H1 (cell line): Measurements from ENCODE around the gene PLA2G1B. TPM values are rescaled to one million over a fixed set of nuclear protein-coding genes. Genes with fewer than 3 reads are reported as not detected.
A peak's percentile ranks its signal among the peaks of the same experiment; 100 is the strongest.

ENCODE experiments used
- CTCF ChIA-PET: fragments of 300-600 bp; sonication (Branson Sonifier 250); formaldehyde crosslinking; loops from one replicate; lab custom pipeline; 2021; ENCODE audit not compliant: partially characterized antibody; lab: Charles Lee
- POLR2A ChIA-PET: fragments of 300-600 bp; sonication (Branson Sonifier 250); formaldehyde crosslinking; loops from one replicate; lab custom pipeline; 2021; ENCODE audit warnings: inconsistent platforms; ENCODE audit not compliant: partially characterized antibody; lab: Charles Lee
- DNase-seq, 2 experiments: peaks; one replicate each; pipeline versions ENCODE4 v3.0.0 to v3.0.0-alpha.2; 2010 to 2022; ENCODE audit warnings: low spot score in 2 of 2, low read depth in 1 of 2, mixed read lengths in 1 of 2
- FAIRE-seq: peaks from 2 replicates; lab custom pipeline; 2011; peaks lifted over from hg19 to GRCh38; lab: Jason Lieb, UNC
- H2AFZ ChIP-seq: 2 replicates; pipeline ENCODE4 v1.8.1; 2012; ENCODE audit warnings: low read length, inconsistent platforms
- H2AK5ac ChIP-seq: 2 replicates; pipeline ENCODE4 v1.6.1; 2013; ENCODE audit warnings: low read depth, low read length
- H2BK120ac ChIP-seq: replicated peaks from 2 replicates; pipeline ENCODE3; 2013; ENCODE audit warnings: low read depth, low read length, inconsistent platforms
- H2BK12ac ChIP-seq: 2 replicates; pipeline ENCODE4 v1.6.1; 2013; ENCODE audit warnings: low read depth, low read length
- H2BK15ac ChIP-seq: 2 replicates; pipeline ENCODE4 v1.6.1; 2013; ENCODE audit warnings: low read length
- H2BK20ac ChIP-seq: 2 replicates; pipeline ENCODE4 v1.6.1; 2013; ENCODE audit warnings: low read length
- H2BK5ac ChIP-seq: 2 replicates; pipeline ENCODE4 v1.6.1; 2013; ENCODE audit warnings: low read depth, low read length
- H3K14ac ChIP-seq: 2 replicates; pipeline ENCODE4 v1.6.1; 2013; ENCODE audit warnings: inconsistent platforms; ENCODE audit not compliant: insufficient read length
- H3K18ac ChIP-seq: 2 replicates; pipeline ENCODE4 v1.6.1; 2013; ENCODE audit warnings: low read length; ENCODE audit errors: extremely low read depth
- H3K23ac ChIP-seq: 2 replicates; pipeline ENCODE4 v1.6.1; 2013; ENCODE audit warnings: inconsistent platforms; ENCODE audit not compliant: insufficient read length
- H3K23me2 ChIP-seq: 2 replicates; pipeline ENCODE4 v1.6.1; 2013; ENCODE audit warnings: low read depth, low read length
- H3K27ac ChIP-seq: 2 replicates; pipeline ENCODE4 v1.6.1; 2011; ENCODE audit warnings: low read depth, low read length, inconsistent platforms
- H3K27me3 ChIP-seq, 4 experiments: replicated peaks in 1 of 4; 1 replicate in 1 of 4; 2 replicates in 3 of 4; pipeline versions ENCODE4 v1.6.1 to v1.8.1; 2011 to 2013; ENCODE audit warnings: low read length in 3 of 4, mild to moderate bottlenecking in 3 of 4, inconsistent platforms in 2 of 4, mixed read lengths in 2 of 4, moderate library complexity in 1 of 4; ENCODE audit not compliant: control insufficient read depth in 3 of 4, insufficient read depth in 3 of 4; ENCODE audit errors: extremely low read depth in 1 of 4
- H3K36me3 ChIP-seq, 4 experiments: 2 replicates each; pipeline versions ENCODE4 v1.6.1 to v1.8.1; 2011 to 2013; ENCODE audit warnings: mild to moderate bottlenecking in 4 of 4, low read length in 3 of 4, moderate library complexity in 2 of 4, control low read depth in 1 of 4, inconsistent platforms in 1 of 4; ENCODE audit not compliant: insufficient read depth in 4 of 4, control insufficient read depth in 2 of 4
- H3K4ac ChIP-seq: replicated peaks from 2 replicates; pipeline ENCODE3; 2013; ENCODE audit warnings: low read length, low read depth, mixed read lengths, inconsistent platforms; ENCODE audit not compliant: insufficient read length
- H3K4me1 ChIP-seq, 4 experiments: replicated peaks in 1 of 4; 1 replicate in 1 of 4; 2 replicates in 3 of 4; pipeline versions ENCODE4 v1.6.1 to v1.8.1; 2011 to 2013; ENCODE audit warnings: low read length in 3 of 4, inconsistent platforms in 2 of 4, mixed read lengths in 1 of 4; ENCODE audit not compliant: insufficient read depth in 4 of 4, control insufficient read depth in 3 of 4
- H3K4me2 ChIP-seq, 2 experiments: 2 replicates each; pipeline versions ENCODE4 v1.6.1 to v1.8.1; 2011 to 2013; ENCODE audit warnings: low read depth in 2 of 2, low read length in 2 of 2, control low read depth in 1 of 2, inconsistent platforms in 1 of 2, mild to moderate bottlenecking in 1 of 2; ENCODE audit not compliant: insufficient read depth in 1 of 2
- H3K4me3 ChIP-seq, 4 experiments: fragments of 200-600, 300-600 bp in 1 of 4; sonication (generic), shearing (Covaris generic), sonication (Bioruptor Twin) in 1 of 4; 2 replicates each; pipeline versions ENCODE4 v1.5.1 to v1.8.1; 2011 to 2016; ENCODE audit warnings: low read length in 4 of 4, low read depth in 3 of 4, control low read depth in 2 of 4, inconsistent platforms in 2 of 4, mild to moderate bottlenecking in 2 of 4, mixed read lengths in 1 of 4, moderate library complexity in 1 of 4; ENCODE audit not compliant: insufficient read depth in 2 of 4; ENCODE audit errors: extremely low read depth in 1 of 4
- H3K56ac ChIP-seq: replicated peaks from 2 replicates; pipeline ENCODE3; 2013; ENCODE audit warnings: low read depth, mild to moderate bottlenecking, mixed read lengths, low read length, inconsistent platforms; ENCODE audit not compliant: insufficient read length
- H3K79me1 ChIP-seq: 2 replicates; pipeline ENCODE4 v1.6.1; 2013; ENCODE audit warnings: low read depth, low read length, control low read depth
- H3K79me2 ChIP-seq, 2 experiments: 2 replicates each; pipeline versions ENCODE4 v1.6.1 to v1.8.1; 2012 to 2013; ENCODE audit warnings: low read length in 2 of 2, mild to moderate bottlenecking in 2 of 2, inconsistent platforms in 1 of 2; ENCODE audit not compliant: insufficient read depth in 2 of 2, control insufficient read depth in 1 of 2
- H3K9ac ChIP-seq, 4 experiments: replicated peaks in 1 of 4; 1 replicate in 1 of 4; 2 replicates in 3 of 4; pipeline versions ENCODE4 v1.6.1 to v1.8.1; 2011 to 2013; ENCODE audit warnings: low read depth in 3 of 4, low read length in 3 of 4, control low read depth in 2 of 4, mild to moderate bottlenecking in 2 of 4, moderate library complexity in 2 of 4, inconsistent platforms in 1 of 4; ENCODE audit errors: extremely low read depth in 1 of 4
- H3K9me3 ChIP-seq, 2 experiments: 2 replicates each; pipeline versions ENCODE4 v1.6.1 to v1.8.1; 2012 to 2013; ENCODE audit warnings: mild to moderate bottlenecking in 2 of 2, moderate library complexity in 2 of 2, control low read depth in 1 of 2, inconsistent platforms in 1 of 2, low read depth in 1 of 2, low read length in 1 of 2, mixed read lengths in 1 of 2; ENCODE audit not compliant: insufficient read depth in 2 of 2
- H4K20me1 ChIP-seq, 2 experiments: replicated peaks in 1 of 2; 2 replicates each; pipeline versions ENCODE3 to v1.8.1; 2011 to 2013; ENCODE audit warnings: inconsistent platforms in 2 of 2, low read length in 2 of 2, mild to moderate bottlenecking in 1 of 2; ENCODE audit not compliant: insufficient read depth in 2 of 2, control insufficient read depth in 1 of 2
- H4K5ac ChIP-seq: 2 replicates; pipeline ENCODE4 v1.6.1; 2013; ENCODE audit warnings: low read length, low read depth, mixed read lengths, inconsistent platforms; ENCODE audit not compliant: insufficient read length
- H4K8ac ChIP-seq: 2 replicates; pipeline ENCODE4 v1.8.0; 2013; ENCODE audit warnings: mild to moderate bottlenecking, moderate library complexity, low read length, inconsistent platforms; ENCODE audit not compliant: insufficient read depth; ENCODE audit errors: extremely low read depth
- H4K91ac ChIP-seq: replicated peaks from 2 replicates; pipeline ENCODE3; 2013; ENCODE audit warnings: low read length, mixed read lengths, inconsistent platforms; ENCODE audit not compliant: insufficient read length
- GABPA ChIP-seq: IDR thresholded peaks from 2 replicates; pipeline ENCODE4 v1.6.1; 2011; ENCODE audit warnings: mild to moderate bottlenecking, low read length, moderate library complexity, borderline replicate concordance; ENCODE audit not compliant: insufficient read depth
- JUND ChIP-seq: IDR thresholded peaks from 2 replicates; pipeline ENCODE4 v1.6.1; 2011; ENCODE audit warnings: mild to moderate bottlenecking, improper control_type of control experiment, low read length
- NANOG ChIP-seq: IDR thresholded peaks from 2 replicates; pipeline ENCODE4 v1.6.1; 2011; ENCODE audit warnings: low read length, low read depth, mild to moderate bottlenecking, inconsistent platforms; ENCODE audit not compliant: insufficient read depth, poor library complexity, severe bottlenecking
- POLR2A ChIP-seq, 2 experiments: IDR thresholded peaks; 1 replicate in 1 of 2; 2 replicates in 1 of 2; pipeline ENCODE4 v1.6.1; 2011; ENCODE audit warnings: low read depth in 2 of 2, low read length in 2 of 2, mild to moderate bottlenecking in 2 of 2; ENCODE audit errors: control extremely low read depth in 1 of 2
- POLR2AphosphoS5 ChIP-seq: IDR thresholded peaks from 2 replicates; pipeline ENCODE4 v1.6.1; 2011; ENCODE audit warnings: low read depth, low read length
- RBBP5 ChIP-seq: IDR thresholded peaks from 2 replicates; pipeline ENCODE4 v1.7.1; 2012; ENCODE audit warnings: low read depth, mild to moderate bottlenecking, inconsistent platforms, low read length, moderate library complexity, borderline replicate concordance
- RFX5 ChIP-seq: IDR thresholded peaks from 2 replicates; pipeline ENCODE4 v1.6.1; 2011; ENCODE audit warnings: low read depth, low read length, improper control_type of control experiment, borderline replicate concordance
- SIX5 ChIP-seq: IDR thresholded peaks from 2 replicates; pipeline ENCODE4 v1.6.1; 2011; ENCODE audit warnings: mild to moderate bottlenecking, low read depth, low read length
- SP1 ChIP-seq: IDR thresholded peaks from 2 replicates; pipeline ENCODE4 v1.6.1; 2011; ENCODE audit warnings: low read depth, low read length
- TAF1 ChIP-seq: IDR thresholded peaks from 2 replicates; pipeline ENCODE4 v1.6.1; 2011; ENCODE audit warnings: mild to moderate bottlenecking, low read depth, low read length
- TAF7 ChIP-seq: optimal IDR thresholded peaks from 2 replicates; pipeline ENCODE3; 2011; ENCODE audit warnings: low read depth, mild to moderate bottlenecking, inconsistent platforms, low read length, moderate library complexity, borderline replicate concordance
- WGBS, 2 experiments: shearing (Covaris generic) in 1 of 2; methylation state at CpG; one replicate each; pipeline versions ENCODE4 v1.1.6 to v1.1.7; 2013 to 2015; ENCODE audit warnings: low lambda C conversion rate in 2 of 2, mixed read lengths in 2 of 2, inconsistent platforms in 1 of 2, low coverage in 1 of 2, missing lambda C conversion rate in 1 of 2; ENCODE audit not compliant: insufficient replicate concordance in 2 of 2, insufficient coverage in 1 of 2, insufficient read length in 1 of 2; ENCODE audit errors: extremely low coverage in 1 of 2, missing lambda C conversion rate in 1 of 2; 5-methylcytosine and 5-hydroxymethylcytosine counted together
- polyA plus RNA-seq, 7 experiments: library from polyadenylated mRNA; depleted of rRNA in 3 of 7; stranded (reverse) in 5 of 7; unstranded in 2 of 7; fragments of >200 nt in 5 of 7; fragments of 200-250 nt in 2 of 7; gene quantifications; 1 replicate in 5 of 7; 2 replicates in 1 of 7; 4 replicates in 1 of 7; pipeline versions ENCODE4 v1.2.1 to v1.2.3, GENCODE V29; 2011 to 2013; ENCODE audit warnings: missing spikeins in 2 of 7, mixed read lengths in 2 of 7
- total RNA-seq: library from RNA; stranded (reverse); fragmentation: NEBNext Ultra II Directional; extraction: Animal tissue kit (Norgen Biotek cat#: 25700); gene quantifications from 2 replicates; pipeline ENCODE4 v1.2.1, GENCODE V29; 2021

Gene PLA2G1B
- total and polyA plus RNA-seq, 2 of the 8 experiments (the other 6 are each of a cell fraction or from before 2014, with no cell fraction given), result not detected

- H2BK12ac ChIP-seq, result peak overlapping the region; percentile 90; the same call in 1 of the 2 replicates
- CTCF ChIA-PET, result interaction anchor here (0.6 to 12.5 kb wide), 11 partner anchors 13 to 84 kb away, joined by 3 to 310 read pairs (median 5); partner anchors contain the start of genes COX6A1 and TRIAP1
- POLR2A ChIA-PET, result interaction anchor here (0.6 to 9.2 kb wide), 16 partner anchors 11 to 110 kb away, joined by 3 to 78 read pairs (median 5); partner anchors contain the start of genes COX6A1, MSI1, RNU4-1 and RNU4-2
- H3K27ac ChIP-seq, result peak overlapping the region; percentile 79
- peaks cover 0 to 22% of the 10 kb centered on the region in 2 experiments; a peak in 2 of 4 replicates for H3K79me2 ChIP-seq
- peaks cover 3% of the 10 kb centered on the region; the same call in 1 of the 2 replicates for H3K23me2 ChIP-seq
- no peak overlapping the region for H2BK15ac ChIP-seq
- H2AFZ ChIP-seq, result no peak overlapping the region
- peaks cover 3 to 28% of the 10 kb centered on the region in 2 experiments for H4K20me1 ChIP-seq
- H2BK5ac ChIP-seq, result peak overlapping the region; percentile 95; the same call in 1 of the 2 replicates
- 0 out of 2 replicates have a peak overlapping the region, but pooled peaks have one; percentile 99 for H2AK5ac ChIP-seq
- H3K4me1 ChIP-seq, result peaks cover 18 to 36% (median 28%) of the 10 kb centered on the region in 4 experiments
- H4K91ac ChIP-seq, result peak overlapping the region; percentile 79
- H3K36me3 ChIP-seq, result peaks cover 15 to 59% (median 20%) of the 10 kb centered on the region in 4 experiments
- no peak overlapping the region for H3K23ac ChIP-seq
- H4K8ac ChIP-seq, result peak overlapping the region; percentile 96; the same call in 1 of the 2 replicates
- no peaks in the 10 kb centered on the region for H3K27me3 ChIP-seq
- H3K18ac ChIP-seq, result peak overlapping the region; percentile 96
- 6% methylated on average over 29 of the region's 56 CpGs; no CpG with 5 or more reads in 1 of the 2 experiments for WGBS, 2 experiments
- H3K4me2 ChIP-seq, result peak overlapping the region; percentile 57 to 83
- no peaks in the 10 kb centered on the region for H3K9me3 ChIP-seq
- H3K14ac ChIP-seq, result no peak overlapping the region
- FAIRE-seq (no peak), DNase-seq (peak; percentile 91 to 93)
- peak overlapping the region; percentile 58 for H3K4ac ChIP-seq
- peaks cover 7% of the 10 kb centered on the region; the same call in 1 of the 2 replicates for H3K79me1 ChIP-seq
- H2BK20ac ChIP-seq, result 0 out of 2 replicates have a peak overlapping the region, but pooled peaks have one; percentile 72
- peak overlapping the region in 3 of 4 experiments; percentile 33 to 53 (median 43); a peak in 5 of 8 replicates for H3K4me3 ChIP-seq
- peak overlapping the region in 2 of 4 experiments; percentile 34 to 54; a peak in 3 of 7 replicates for H3K9ac ChIP-seq
- H3K56ac ChIP-seq, result no peak overlapping the region
- H4K5ac ChIP-seq, result peak overlapping the region; percentile 57
- H2BK120ac ChIP-seq, result no peak overlapping the region
- TF ChIP-seq RBBP5 (peak; percentile 77; the same call in 1 of the 2 replicates), TAF7 (peak; percentile 46), JUND (0 out of 2 replicates have a peak, but pooled peaks have one; percentile 15), GABPA (no peak; the same call in 1 of the 2 replicates), SIX5 (no peak), POLR2AphosphoS5 (0 out of 2 replicates have a peak, but pooled peaks have one; percentile 12), NANOG (peak; percentile 90), TAF1 (peak; percentile 53; the same call in 1 of the 2 replicates), RFX5 (peak; percentile 88), SP1 (no peak), POLR2A (IDR thresholded peaks at IDR 0.05; ENCODE audit: control extremely low read depth in 1 of 2, low read depth in 2 of 2, low read length in 2 of 2) (peak in 1 of 2 experiments; percentile 44; a peak in 1 of 3 replicates)
These were observed 34.1 kb upstream of the PLA2G1B start for GRCh38 chr12:120361506-120362208.
